HG03103 (cell line): ENCODE results near the gene KRTAP9-2.
"Not testable (repeated sequence)": the region's sequence is repeated elsewhere in the genome, so short reads cannot be mapped to it uniquely, and the experiment has no call there.

Experiments used
- ATAC-seq: cut with Tn5 transposase; IDR thresholded peaks from one replicate; pipeline ENCODE4 v1.9.1; 2021; ENCODE audit warnings: low read depth; ENCODE audit not compliant: unreplicated experiment

The KRTAP9-2 gene

DNA sequence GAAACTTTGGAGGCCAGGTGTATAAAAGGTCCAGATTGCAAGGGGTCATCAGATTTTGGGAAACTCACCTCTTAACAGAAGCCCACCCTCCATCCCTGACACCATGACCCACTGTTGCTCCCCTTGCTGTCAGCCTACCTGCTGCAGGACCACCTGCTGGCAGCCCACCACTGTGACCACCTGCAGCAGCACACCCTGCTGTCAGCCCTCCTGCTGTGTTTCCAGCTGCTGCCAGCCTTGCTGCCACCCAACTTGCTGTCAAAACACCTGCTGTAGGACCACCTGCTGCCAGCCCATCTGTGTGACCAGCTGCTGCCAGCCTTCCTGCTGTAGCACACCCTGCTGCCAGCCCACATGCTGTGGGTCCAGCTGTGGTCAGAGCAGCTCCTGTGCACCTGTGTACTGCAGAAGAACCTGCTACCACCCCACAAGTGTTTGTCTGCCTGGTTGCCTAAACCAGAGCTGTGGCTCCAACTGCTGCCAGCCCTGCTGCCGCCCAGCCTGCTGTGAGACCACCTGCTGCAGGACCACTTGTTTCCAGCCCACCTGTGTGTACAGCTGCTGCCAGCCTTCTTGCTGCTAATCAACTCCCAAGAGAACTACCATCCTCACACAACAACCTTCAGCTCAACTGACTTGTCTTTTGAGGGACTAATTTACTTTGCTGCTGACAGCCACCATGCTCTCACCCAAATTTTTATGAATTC is 6.1 kb downstream of the KRTAP9-2 start, which contains the start of gene KRTAP9-3:
Gene KRTAP9-3 (plus strand): TSS at position 51 of the 707 bp plus-strand sequence. CDS start 53 bp downstream, at position 104.
- ATAC-seq = not testable (repeated sequence)

DNA sequence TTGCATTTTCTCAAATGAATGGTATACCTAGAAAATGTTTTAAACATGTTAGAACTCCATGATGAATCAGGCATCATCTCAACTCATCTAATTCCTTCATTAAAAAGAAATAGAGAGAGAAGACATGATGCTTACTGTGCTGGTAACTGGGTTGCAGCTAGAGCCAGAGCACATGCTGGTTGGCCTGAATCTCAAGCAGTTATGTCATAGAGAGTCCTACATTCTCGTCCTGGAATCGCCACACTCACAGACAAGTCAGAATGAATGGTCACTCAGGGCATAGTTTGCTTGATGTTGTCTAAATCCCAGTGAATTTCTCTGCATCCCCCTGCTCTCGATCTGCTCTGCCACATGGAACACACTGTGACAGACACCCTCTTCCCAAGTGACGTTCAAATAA is 10.7 kb downstream of the KRTAP9-2 start:
- not testable (repeated sequence) for ATAC-seq

DNA sequence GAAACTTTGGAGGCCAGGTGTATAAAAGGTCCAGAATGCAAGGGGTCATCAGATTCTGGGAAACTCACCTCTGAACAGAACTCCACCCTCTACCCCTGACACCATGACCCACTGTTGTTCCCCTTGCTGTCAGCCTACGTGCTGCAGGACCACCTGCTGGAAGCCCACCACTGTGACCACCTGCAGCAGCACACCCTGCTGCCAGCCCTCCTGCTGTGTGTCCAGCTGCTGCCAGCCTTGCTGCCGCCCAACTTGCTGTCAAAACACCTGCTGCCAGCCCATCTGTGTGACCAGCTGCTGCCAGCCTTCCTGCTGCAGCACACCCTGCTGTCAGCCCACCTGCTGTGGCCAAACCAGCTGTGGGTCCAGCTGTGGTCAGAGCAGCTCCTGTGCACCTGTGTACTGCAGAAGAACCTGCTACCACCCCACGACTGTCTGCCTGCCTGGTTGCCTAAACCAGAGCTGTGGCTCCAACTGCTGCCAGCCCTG is 11.5 kb downstream of the KRTAP9-2 start, which contains the start of gene KRTAP9-8:
Gene KRTAP9-8 (plus strand): TSS at position 51 of the 489 bp plus-strand sequence. CDS start 53 bp downstream, at position 104.
- not testable (repeated sequence) for ATAC-seq

DNA sequence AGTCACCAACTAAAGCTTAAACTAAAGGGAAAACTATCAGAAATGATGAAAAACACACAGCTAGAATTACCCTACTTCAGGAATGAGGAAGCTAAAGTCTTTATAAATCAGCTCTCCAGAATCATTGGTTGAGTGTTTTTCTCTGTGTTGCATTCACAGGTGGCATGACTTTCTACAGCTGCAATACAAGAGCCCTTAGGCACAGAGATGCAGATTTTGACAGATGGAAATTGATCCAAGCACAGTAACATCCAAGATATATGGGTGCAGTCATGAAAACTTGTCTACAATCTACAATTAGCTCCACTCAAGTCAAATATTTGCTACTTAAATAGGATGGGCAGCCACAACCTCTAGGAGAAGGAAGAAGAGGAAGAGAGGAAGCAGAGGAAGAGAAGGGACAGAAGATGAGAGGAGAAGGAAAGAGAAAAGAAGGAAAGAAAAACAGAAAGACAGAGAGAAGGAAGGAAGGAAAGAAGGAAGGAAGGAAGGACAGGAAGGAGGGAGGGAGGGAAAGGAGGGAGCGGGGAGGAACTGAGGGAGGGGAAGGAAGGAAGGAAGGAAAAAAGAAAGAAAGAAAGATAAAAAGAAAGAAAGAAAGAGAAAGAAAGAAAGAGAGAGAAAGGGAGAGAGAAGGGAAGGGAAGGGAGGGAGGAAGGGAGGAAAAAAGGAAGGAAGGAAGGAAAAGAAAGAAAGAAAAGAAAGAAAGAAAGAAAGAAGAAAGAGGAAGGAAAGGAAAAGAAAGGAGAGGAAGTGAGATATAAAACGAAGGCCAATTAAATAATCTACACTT is 20.7 kb downstream of the KRTAP9-2 start:
- not testable (repeated sequence) for ATAC-seq

DNA sequence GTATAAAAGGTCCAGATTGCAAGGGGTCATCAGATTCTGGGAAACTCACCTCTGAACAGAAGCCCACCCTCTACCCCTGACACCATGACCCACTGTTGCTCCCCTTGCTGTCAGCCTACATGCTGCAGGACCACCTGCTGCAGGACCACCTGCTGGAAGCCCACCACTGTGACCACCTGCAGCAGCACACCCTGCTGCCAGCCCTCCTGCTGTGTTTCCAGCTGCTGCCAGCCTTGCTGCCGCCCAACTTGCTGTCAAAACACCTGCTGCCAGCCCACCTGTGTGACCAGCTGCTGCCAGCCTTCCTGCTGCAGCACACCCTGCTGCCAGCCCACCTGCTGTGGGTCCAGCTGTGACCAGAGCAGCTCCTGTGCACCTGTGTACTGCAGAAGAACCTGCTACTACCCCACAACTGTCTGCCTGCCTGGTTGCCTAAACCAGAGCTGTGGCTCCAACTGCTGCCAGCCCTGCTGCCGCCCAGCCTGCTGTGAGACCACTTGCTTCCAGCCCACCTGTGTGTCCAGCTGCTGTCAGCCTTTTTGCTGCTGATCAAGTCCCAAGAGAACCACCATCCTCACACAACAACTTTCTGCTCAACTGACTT is 23.3 kb downstream of the KRTAP9-2 start, which contains the start of gene KRTAP9-4:
Gene KRTAP9-4 (plus strand): TSS at position 51 of the 604 bp plus-strand sequence. CDS start 34 bp downstream, at position 85.
- not testable (repeated sequence) for ATAC-seq

DNA sequence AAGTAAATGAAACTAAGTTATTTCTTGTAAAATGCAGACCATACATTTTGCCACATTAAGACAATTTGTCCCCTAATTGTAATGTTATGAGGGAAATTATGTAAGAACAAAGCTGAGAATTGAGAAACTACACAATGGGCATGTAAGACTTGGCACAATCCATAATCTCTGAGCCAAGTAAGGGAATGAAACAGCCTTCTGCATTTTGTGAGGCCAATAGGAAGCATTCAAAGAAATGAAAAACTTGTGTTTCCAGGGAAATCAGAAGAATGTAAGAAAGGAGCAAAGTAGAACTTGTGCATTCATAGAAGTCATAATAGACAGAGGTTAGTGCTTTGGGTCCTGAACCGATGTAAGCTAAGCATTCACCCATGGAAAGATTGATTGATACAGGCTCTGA is 24.8 kb downstream of the KRTAP9-2 start:
- ATAC-seq = no peak

DNA sequence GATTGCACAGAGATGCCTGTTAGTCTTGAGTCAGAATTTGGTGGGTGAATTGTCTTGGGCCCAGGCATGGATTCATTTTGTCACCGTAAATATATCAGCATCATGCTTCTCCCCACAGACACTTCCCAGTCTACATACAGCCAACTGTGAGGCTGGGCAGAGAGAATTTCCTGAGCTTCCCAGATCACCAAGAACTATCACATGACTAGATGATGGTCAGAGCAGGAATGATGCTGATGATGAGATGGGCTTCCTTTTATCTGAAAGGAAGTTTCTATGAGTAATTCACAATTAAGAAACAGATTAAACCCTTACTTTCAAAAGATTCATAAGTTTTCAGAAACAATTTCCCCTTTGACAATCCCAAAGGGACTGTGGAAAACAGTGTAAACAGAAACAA is 28.4 kb downstream of the KRTAP9-2 start:
- ATAC-seq = no peak

DNA sequence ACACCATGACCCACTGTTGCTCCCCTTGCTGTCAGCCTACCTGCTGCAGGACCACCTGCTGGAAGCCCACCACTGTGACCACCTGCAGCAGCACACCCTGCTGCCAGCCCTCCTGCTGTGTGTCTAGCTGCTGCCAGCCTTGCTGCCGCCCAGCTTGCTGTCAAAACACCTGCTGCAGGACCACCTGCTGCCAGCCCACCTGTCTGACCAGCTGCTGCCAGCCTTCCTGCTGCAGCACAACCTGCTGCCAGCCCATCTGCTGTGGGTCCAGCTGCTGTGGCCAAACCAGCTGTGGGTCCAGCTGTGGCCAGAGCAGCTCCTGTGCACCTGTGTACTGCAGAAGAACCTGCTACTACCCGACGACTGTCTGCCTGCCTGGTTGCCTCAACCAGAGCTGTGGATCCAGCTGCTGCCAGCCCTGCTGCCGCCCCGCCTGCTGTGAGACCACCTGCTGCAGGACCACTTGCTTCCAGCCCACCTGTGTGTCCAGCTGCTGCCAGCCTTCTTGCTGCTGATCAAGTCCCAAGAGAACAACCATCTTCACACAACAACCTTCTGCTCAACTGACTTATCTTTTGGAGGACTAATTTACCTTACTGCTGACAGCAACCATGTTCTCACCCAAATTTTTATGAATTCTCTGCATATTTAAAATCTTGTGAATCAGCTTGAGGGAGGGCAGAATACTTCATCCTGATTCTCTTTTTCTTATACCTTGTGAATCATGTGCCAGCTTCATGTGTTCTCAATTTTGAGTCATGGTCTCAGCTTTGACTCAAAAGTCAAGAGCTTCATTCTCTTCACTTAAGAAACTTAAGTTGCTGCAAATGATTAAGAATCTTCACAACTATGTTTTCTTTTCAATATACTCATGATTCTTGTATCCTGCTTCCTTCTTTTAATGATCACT is 29.2 kb downstream of the KRTAP9-2 start, which contains the start of gene KRTAP9-9:
Gene KRTAP9-9 (plus strand): TSS at position 4 of the 910 bp plus-strand sequence.
- ATAC-seq = not testable (repeated sequence)

DNA sequence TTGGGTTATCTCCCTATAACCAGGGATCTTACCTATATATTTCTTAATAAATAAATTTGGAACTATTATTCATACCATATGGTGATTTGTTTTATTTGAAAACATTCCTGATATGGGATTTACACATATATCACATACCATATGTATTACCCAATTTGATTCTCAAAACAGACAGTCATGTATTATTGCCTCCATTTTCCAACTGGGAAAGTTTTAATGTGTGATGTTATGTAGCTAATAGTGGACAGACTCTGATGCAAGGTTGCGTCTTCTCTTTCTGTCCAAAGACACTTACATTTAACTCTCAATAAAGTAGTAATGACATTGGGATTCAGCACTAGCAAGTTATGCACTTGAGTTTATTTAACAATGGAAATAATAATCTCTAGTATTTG is 29.8 kb downstream of the KRTAP9-2 start:
- ATAC-seq = no peak

DNA sequence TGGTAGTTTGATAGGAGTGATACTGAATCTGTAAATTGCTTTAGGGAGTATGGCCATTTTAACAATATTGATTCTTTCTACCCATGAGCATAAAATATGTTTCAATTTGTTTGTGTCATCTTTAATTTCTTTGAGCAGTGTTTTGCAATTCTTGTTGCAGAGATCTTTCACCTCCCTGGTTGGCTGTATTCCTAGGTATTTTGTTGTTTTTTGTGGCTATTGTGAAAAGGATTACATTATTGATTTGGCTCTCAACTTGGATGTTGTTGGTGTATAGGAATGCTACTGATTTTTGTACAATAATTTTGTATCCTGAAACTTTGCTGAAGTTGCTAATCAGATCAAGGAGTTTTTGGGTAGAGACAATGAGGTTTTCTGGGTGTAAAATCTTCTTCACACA is 32.0 kb downstream of the KRTAP9-2 start:
- ATAC-seq = no peak

DNA sequence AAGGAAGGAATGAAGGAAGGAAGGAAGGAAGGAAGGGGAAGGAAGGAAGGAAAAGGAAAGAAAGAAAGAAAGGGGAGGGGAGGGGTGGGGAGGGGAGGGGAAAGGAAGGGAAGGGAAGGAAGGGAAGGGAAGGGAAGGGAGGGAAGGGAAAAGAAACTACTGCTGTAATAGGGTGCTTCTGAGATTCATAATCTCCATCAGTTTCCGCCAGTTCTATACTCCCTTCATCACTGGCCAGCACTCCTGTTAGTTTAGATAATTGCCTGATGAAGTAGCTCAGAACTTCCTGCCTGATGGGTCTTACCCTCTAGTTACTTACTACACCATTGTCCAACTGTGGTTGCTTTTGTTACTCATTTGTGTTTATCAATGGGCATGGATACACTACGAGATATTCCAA is 36.8 kb downstream of the KRTAP9-2 start:
- no peak for ATAC-seq

DNA sequence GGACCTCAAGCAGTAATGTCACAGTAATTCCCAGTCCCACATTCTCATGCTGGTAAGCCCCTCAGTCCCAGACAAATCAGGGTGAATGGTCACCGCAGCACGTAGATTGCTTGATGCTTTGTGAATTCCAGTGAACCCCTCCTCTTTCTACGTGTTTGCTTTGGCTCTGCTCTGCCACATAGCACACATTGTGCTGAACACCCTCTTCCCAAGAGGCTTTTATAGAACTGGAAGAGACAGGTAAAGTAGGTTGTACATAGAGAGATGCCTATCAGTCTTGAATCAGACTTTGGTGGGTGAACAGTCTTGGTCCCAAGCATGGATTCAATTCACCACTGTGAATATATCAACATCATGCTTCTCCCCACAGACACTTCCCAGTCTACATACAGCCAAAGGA is 38.2 kb downstream of the KRTAP9-2 start:
- ATAC-seq = no peak

DNA sequence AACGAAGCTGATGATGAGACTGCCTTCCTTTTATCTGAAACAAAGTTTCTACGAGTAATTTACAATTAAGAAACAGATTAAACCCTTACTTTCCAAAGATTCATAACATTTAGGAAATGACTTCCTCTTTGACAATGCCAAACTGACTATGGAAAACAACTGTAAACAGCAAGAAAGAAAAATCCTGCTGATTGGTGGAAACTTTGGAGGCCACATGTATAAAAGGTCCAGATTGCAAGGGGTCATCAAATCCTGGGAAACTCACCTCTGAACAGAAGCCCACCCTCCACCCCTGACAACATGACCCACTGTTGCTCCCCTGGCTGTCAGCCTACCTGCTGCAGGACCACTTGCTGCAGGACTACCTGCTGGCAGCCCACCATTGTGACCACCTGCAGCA is 38.6 kb downstream of the KRTAP9-2 start, which contains the start of gene KRTAP9-6:
Gene KRTAP9-6 (plus strand): TSS at position 301 of the 400 bp plus-strand sequence. CDS start 0 bp downstream, at position 301.
- no peak for ATAC-seq

DNA sequence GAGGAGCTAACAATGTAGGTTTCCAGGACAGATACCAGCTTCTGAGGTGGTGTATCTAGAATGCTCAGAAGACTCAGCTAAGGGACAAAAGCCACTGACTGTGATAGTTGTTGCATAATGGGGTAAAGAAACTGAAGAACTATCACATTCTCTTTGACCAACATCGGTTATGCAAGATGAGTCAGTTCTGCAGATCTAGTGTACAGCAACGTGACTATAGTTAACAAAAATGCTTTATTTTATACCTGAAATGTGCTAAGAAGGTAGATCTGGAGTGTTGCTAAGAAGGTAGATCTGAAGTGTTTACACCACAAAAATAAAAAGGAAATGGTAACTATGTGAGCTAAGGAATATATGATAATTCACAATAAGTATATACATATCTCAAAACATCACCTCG is 41.3 kb downstream of the KRTAP9-2 start:
- ATAC-seq = no peak

DNA sequence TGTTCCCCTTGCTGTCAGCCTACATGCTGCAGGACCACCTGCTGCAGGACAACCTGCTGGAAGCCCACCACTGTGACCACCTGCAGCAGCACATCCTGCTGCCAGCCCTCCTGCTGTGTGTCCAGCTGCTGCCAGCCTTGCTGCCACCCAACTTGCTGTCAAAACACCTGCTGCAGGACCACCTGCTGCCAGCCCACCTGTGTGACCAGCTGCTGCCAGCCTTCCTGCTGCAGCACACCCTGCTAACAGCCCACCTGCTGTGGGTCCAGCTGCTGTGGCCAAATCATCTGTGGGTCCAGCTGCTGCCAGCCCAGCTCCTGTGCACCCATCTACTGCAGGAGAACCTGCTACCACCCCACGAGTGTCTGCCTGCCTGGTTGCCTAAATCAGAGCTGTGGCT is 44.9 kb downstream of the KRTAP9-2 start:
- ATAC-seq = not testable (repeated sequence)

DNA sequence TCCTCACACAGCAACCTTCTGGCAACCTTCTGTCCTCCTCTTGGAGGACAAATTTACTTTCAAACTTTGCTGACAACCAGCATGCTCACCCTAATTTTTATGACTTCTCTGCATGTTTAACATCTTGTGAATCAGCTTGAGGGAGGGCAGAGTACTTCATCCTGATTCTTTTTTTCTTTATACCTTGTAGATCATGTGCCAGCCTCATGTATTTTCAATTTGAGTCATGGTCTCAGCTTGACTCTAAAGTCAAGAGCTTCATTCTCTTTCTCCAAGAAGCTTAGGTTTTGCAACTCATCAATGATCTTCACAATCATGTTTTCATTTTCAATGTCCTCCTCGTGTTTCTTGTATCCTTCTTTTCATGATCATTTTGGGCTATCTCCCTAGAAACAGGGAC is 45.4 kb downstream of the KRTAP9-2 start:
- ATAC-seq = no peak

DNA sequence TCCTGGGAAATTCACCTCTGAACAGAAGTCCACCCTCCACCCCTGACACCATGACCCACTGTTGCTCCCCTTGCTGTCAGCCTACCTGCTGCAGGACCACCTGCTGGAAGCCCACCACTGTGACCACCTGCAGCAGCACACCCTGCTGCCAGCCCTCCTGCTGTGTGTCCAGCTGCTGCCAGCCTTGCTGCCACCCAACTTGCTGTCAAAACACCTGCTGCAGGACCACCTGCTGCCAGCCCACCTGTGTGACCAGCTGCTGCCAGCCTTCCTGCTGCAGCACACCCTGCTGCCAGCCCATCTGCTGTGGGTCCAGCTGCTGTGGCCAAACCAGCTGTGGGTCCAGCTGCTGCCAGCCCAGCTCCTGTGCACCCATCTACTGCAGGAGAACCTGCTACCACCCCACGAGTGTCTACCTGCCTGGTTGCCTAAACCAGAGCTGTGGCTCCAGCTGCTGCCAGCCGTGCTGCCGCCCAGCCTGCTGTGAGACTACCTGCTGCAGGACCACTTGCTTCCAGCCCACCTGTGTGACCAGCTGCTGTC is 49.3 kb downstream of the KRTAP9-2 start, which contains the start of gene KRTAP9-7:
Gene KRTAP9-7 (plus strand): TSS at position 51 of the 543 bp plus-strand sequence. CDS start 0 bp downstream, at position 51.
- ATAC-seq = not testable (repeated sequence)
